Measurements from ENCODE around the gene RAB11FIP4.

GRCh38 chr17:31405890-31406371 is 14.5 kb downstream of the RAB11FIP4 start:
- TF ChIP-seq, protein P1, sequence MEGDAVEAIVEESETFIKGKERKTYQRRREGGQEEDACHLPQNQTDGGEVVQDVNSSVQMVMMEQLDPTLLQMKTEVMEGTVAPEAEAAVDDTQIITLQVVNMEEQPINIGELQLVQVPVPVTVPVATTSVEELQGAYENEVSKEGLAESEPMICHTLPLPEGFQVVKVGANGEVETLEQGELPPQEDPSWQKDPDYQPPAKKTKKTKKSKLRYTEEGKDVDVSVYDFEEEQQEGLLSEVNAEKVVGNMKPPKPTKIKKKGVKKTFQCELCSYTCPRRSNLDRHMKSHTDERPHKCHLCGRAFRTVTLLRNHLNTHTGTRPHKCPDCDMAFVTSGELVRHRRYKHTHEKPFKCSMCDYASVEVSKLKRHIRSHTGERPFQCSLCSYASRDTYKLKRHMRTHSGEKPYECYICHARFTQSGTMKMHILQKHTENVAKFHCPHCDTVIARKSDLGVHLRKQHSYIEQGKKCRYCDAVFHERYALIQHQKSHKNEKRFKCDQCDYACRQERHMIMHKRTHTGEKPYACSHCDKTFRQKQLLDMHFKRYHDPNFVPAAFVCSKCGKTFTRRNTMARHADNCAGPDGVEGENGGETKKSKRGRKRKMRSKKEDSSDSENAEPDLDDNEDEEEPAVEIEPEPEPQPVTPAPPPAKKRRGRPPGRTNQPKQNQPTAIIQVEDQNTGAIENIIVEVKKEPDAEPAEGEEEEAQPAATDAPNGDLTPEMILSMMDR (IDR thresholded peaks at IDR 0.05), result no peak
- TF ChIP-seq POLR2AphosphoS5 (IDR thresholded peaks at IDR 0.05), result no peak

Data from stomach (tissue), 4 donors.